Ovary (tissue), 3 donors: Measurements from ENCODE around the gene GNL2.
"Not testable (repeated sequence)": the region's sequence is repeated elsewhere in the genome, so short reads cannot be mapped to it uniquely, and the experiment has no call there.

Experiments used
- CTCF ChIP-seq, 3 donors: fragments of 450-650 bp in 2 of 3; fragments of 200-600 bp in 1 of 3; IDR thresholded peaks; one replicate each; pipeline versions ENCODE4 v1.5.1 to v1.8.0; 2016 to 2022; ENCODE audit warnings: antibody characterized with exemption in 3 of 3, mild to moderate bottlenecking in 1 of 3
- POLR2A ChIP-seq: fragments of 450-650 bp; IDR thresholded peaks from one replicate; pipeline ENCODE4 v1.6.1; 2017; ENCODE audit warnings: antibody characterized with exemption, mild to moderate bottlenecking, moderate library complexity
- donor health status: DM: no; HTN: no; CAD: no.

- TF ChIP-seq POLR2A; CTCF (IDR thresholded peaks at IDR 0.05): not testable (repeated sequence)
Measured at GRCh38 chr1:37529888-37530287, 65.8 kb downstream of the GNL2 start.
